Neural cell (in vitro differentiated cells): ENCODE measurements around the gene TEX22. TPM values are rescaled to one million over a fixed set of nuclear protein-coding genes. Genes with fewer than 3 reads are reported as not detected.

Source experiments
- H2AFZ ChIP-seq: fragments of 200-600, 300-800 bp; sonication (generic), shearing (Covaris generic); 2 replicates; pipeline ENCODE4 v1.6.0; 2014; ENCODE audit warnings: low read depth, mild to moderate bottlenecking, antibody characterized with exemption, low read length, moderate library complexity
- H3F3A ChIP-seq: fragments of 200-600 bp; shearing (Covaris generic); 2 replicates; pipeline ENCODE4 v1.6.1; 2016; ENCODE audit warnings: mild to moderate bottlenecking, moderate library complexity, mixed read lengths, antibody characterized with exemption, low read length; ENCODE audit not compliant: insufficient read depth, poor library complexity, severe bottlenecking
- H3K27ac ChIP-seq: fragments of 200-600, 300-800 bp; sonication (generic), shearing (Covaris generic); 2 replicates; pipeline ENCODE4 v1.5.1; 2014; ENCODE audit warnings: mild to moderate bottlenecking, low read length, moderate library complexity
- H3K27me3 ChIP-seq: fragments of 300-800, 200-600 bp; sonication (generic), shearing (Covaris generic); 2 replicates; pipeline ENCODE4 v1.6.0; 2014; ENCODE audit warnings: mild to moderate bottlenecking, low read depth, low read length, moderate library complexity; ENCODE audit not compliant: insufficient read depth
- H3K36me3 ChIP-seq: fragments of 300-800, 200-600 bp; sonication (generic), shearing (Covaris generic); 2 replicates; pipeline ENCODE4 v1.5.1; 2014; ENCODE audit warnings: mild to moderate bottlenecking, antibody characterized with exemption, low read length, moderate library complexity; ENCODE audit not compliant: insufficient read depth
- H3K4me2 ChIP-seq: fragments of 300-800, 200-600 bp; sonication (generic), shearing (Covaris generic); 2 replicates; pipeline ENCODE4 v1.6.0; 2014; ENCODE audit warnings: mild to moderate bottlenecking, low read length
- H3K4me3 ChIP-seq: fragments of 300-800, 200-600 bp; sonication (generic), shearing (Covaris generic); 2 replicates; pipeline ENCODE4 v1.5.1; 2014; ENCODE audit warnings: mild to moderate bottlenecking, low read length, moderate library complexity
- H3K79me2 ChIP-seq: fragments of 200-600 bp; shearing (Covaris generic); replicated peaks from 2 replicates; pipeline ENCODE4 v1.6.0; 2014; ENCODE audit warnings: mild to moderate bottlenecking, low read length, moderate library complexity; ENCODE audit not compliant: insufficient read depth
- H3K9ac ChIP-seq: fragments of 300-800, 200-600 bp; sonication (generic), shearing (Covaris generic); 2 replicates; pipeline ENCODE4 v1.6.1; 2016; ENCODE audit warnings: mild to moderate bottlenecking, low read length, mixed read lengths
- H3K9me2 ChIP-seq: fragments of 200-600 bp; shearing (Covaris generic); 2 replicates; pipeline ENCODE4 v1.6.1; 2016; ENCODE audit warnings: mild to moderate bottlenecking, low read length, mixed read lengths; ENCODE audit not compliant: insufficient read depth
- H3K9me3 ChIP-seq: fragments of 200-600, 300-800 bp; sonication (generic), shearing (Covaris generic); 2 replicates; pipeline ENCODE4 v1.6.1; 2016; ENCODE audit warnings: mild to moderate bottlenecking, mixed run types, low read length, moderate library complexity, mixed read lengths
- H4K20me1 ChIP-seq: fragments of 200-600 bp; shearing (Covaris generic); 2 replicates; pipeline ENCODE4 v1.6.1; 2016; ENCODE audit warnings: mild to moderate bottlenecking, mixed run types; ENCODE audit not compliant: insufficient read depth
- CTCF ChIP-seq: fragments of 450-650 bp; IDR thresholded peaks from 2 replicates; pipeline ENCODE4 v1.5.1; 2014; ENCODE audit warnings: antibody characterized with exemption, mild to moderate bottlenecking, moderate library complexity; ENCODE audit not compliant: poor library complexity, severe bottlenecking
- EP300 ChIP-seq: fragments of 450-650 bp; conservative IDR thresholded peaks from 2 replicates; pipeline ENCODE4 v1.6.1; 2014; ENCODE audit warnings: antibody characterized with exemption, mild to moderate bottlenecking, moderate library complexity; ENCODE audit not compliant: poor library complexity, severe bottlenecking
- EZH2 ChIP-seq: fragments of 200-600, 300-800 bp; shearing (Covaris generic), sonication (generic); IDR thresholded peaks from 2 replicates; pipeline ENCODE4 v1.6.1; 2014; ENCODE audit warnings: antibody characterized with exemption, low read length, borderline replicate concordance, mild to moderate bottlenecking; ENCODE audit not compliant: insufficient read depth, poor library complexity, severe bottlenecking
- MXI1 ChIP-seq: fragments of 450-650 bp; conservative IDR thresholded peaks from 2 replicates; pipeline ENCODE4 v1.6.1; 2014; ENCODE audit warnings: antibody characterized with exemption, mild to moderate bottlenecking; ENCODE audit not compliant: poor library complexity, severe bottlenecking
- POLR2AphosphoS5 ChIP-seq: IDR thresholded peaks from 2 replicates; pipeline ENCODE4 v1.6.1; 2012
- RAD21 ChIP-seq: fragments of 450-650 bp; conservative IDR thresholded peaks from 2 replicates; pipeline ENCODE4 v1.6.1; 2014; ENCODE audit warnings: antibody characterized with exemption, mild to moderate bottlenecking, moderate library complexity
- REST ChIP-seq: IDR thresholded peaks from 2 replicates; pipeline ENCODE4 v1.6.1; 2012; ENCODE audit warnings: borderline replicate concordance
- SMC3 ChIP-seq: fragments of 450-650 bp; conservative IDR thresholded peaks from 2 replicates; pipeline ENCODE4 v1.6.1; 2014; ENCODE audit warnings: antibody characterized with exemption, mild to moderate bottlenecking, moderate library complexity; ENCODE audit not compliant: poor library complexity
- TAF1 ChIP-seq: IDR thresholded peaks from 2 replicates; pipeline ENCODE4 v1.6.1; 2012; ENCODE audit warnings: low read depth
- polyA plus RNA-seq: library from polyadenylated mRNA; depleted of rRNA; stranded (reverse); fragments of >200 nt; gene quantifications from 2 replicates; pipeline ENCODE4 v1.2.3, GENCODE V29; 2014

Gene TEX22
- polyA plus RNA-seq, 1 donor from 2014 or later = 0.22 TPM

- Histone ChIP-seq H3F3A (no peaks in the 10 kb centered on the region), H3K36me3 (no peaks in the 10 kb centered on the region), H2AFZ (no peak overlapping the region), H3K4me3 (no peak overlapping the region), H3K9me2 (no peaks in the 10 kb centered on the region), H3K27ac (no peak overlapping the region), H3K27me3 (no peaks in the 10 kb centered on the region), H3K9ac (no peak overlapping the region), H3K4me2 (no peak overlapping the region), H3K79me2 (no peaks in the 10 kb centered on the region), H4K20me1 (no peaks in the 10 kb centered on the region), H3K9me3 (no peaks in the 10 kb centered on the region)
- TF ChIP-seq TAF1 = no peak
- no peak for TF ChIP-seq SMC3
- no peak for TF ChIP-seq CTCF
- TF ChIP-seq POLR2AphosphoS5 = no peak
- TF ChIP-seq EZH2 = no peak
- TF ChIP-seq REST = no peak
- TF ChIP-seq RAD21 = no peak
- TF ChIP-seq MXI1 = no peak
- no peak for TF ChIP-seq EP300
Measured at GRCh38 chr14:105377555-105378182, 20.7 kb upstream of the TEX22 start.

- H3K9me3 ChIP-seq = no peaks in the 10 kb centered on the region
Measured at GRCh38 chr14:105378199-105378598, 20.1 kb upstream of the TEX22 start.

More at GRCh38 chr14:105378199-105378598, 20.1 kb upstream of the TEX22 start:
- TF ChIP-seq CTCF (no peak), EP300 (no peak), RAD21 (no peak), TAF1 (no peak), EZH2 (no peak), SMC3 (no peak), POLR2AphosphoS5 (no peak), REST (no peak), MXI1 (no peak)
- Histone ChIP-seq H3K9ac (no peak overlapping the region), H3K4me2 (no peak overlapping the region), H3K9me2 (no peaks in the 10 kb centered on the region), H3F3A (no peaks in the 10 kb centered on the region), H2AFZ (no peak overlapping the region), H4K20me1 (no peaks in the 10 kb centered on the region), H3K27ac (no peak overlapping the region), H3K36me3 (no peaks in the 10 kb centered on the region), H3K79me2 (no peaks in the 10 kb centered on the region), H3K4me3 (no peak overlapping the region), H3K27me3 (no peaks in the 10 kb centered on the region)
